Endothelial cell of umbilical vein (primary cell): Measurements from ENCODE around the gene HOXD3. TPM values are rescaled to one million over a fixed set of nuclear protein-coding genes. Genes with fewer than 3 reads are reported as not detected.

ENCODE experiments used
- BruUV-seq: library from RNA; stranded (reverse); fragments of 400-500 nt; replicated peaks from 2 replicates; lab custom pipeline; 2021; lab: Mats Ljungman, UMichigan
- CTCF ChIA-PET: fragments of 300-600, 350-600 bp; sonication (Branson Sonifier 250); formaldehyde crosslinking; loops from one replicate; lab custom pipeline; 2021; ENCODE audit warnings: antibody characterized with exemption, inconsistent platforms; lab: Charles Lee
- POLR2A ChIA-PET: fragments of 300-600, 350-600 bp; sonication (Branson Sonifier 250); formaldehyde crosslinking; loops from one replicate; lab custom pipeline; 2021; ENCODE audit warnings: antibody characterized with exemption, inconsistent platforms; lab: Charles Lee
- DNase-seq: peaks from one replicate; pipeline ENCODE4 v3.0.0-alpha.2; 2011; ENCODE audit warnings: low read depth, low spot score
- FAIRE-seq: peaks from 2 replicates; lab custom pipeline; 2011; peaks lifted over from hg19 to GRCh38; lab: Jason Lieb, UNC
- H2AFZ ChIP-seq: 2 replicates; pipeline ENCODE4 v1.6.0; 2012; ENCODE audit warnings: low read depth, low read length, control low read depth, inconsistent platforms
- H3K27ac ChIP-seq: 2 replicates; pipeline ENCODE4 v1.5.1; 2011; ENCODE audit warnings: low read depth, mild to moderate bottlenecking, control low read depth, low read length, moderate library complexity; ENCODE audit not compliant: insufficient read depth
- H3K27me3 ChIP-seq, 2 experiments: 2 replicates each; pipeline versions ENCODE4 v1.6.0 to v1.6.1; 2011; ENCODE audit warnings: low read length in 2 of 2, mixed read lengths in 1 of 2; ENCODE audit not compliant: control insufficient read depth in 2 of 2, insufficient read depth in 2 of 2
- H3K36me3 ChIP-seq, 2 experiments: 2 replicates in 1 of 2; 3 replicates in 1 of 2; pipeline ENCODE4 v1.5.1; 2011; ENCODE audit warnings: low read length in 2 of 2, mild to moderate bottlenecking in 1 of 2, moderate library complexity in 1 of 2; ENCODE audit not compliant: control insufficient read depth in 2 of 2, insufficient read depth in 2 of 2; ENCODE audit errors: extremely low read depth in 1 of 2
- H3K4me1 ChIP-seq: 3 replicates; pipeline ENCODE4 v1.5.1; 2011; ENCODE audit warnings: mild to moderate bottlenecking, low read length; ENCODE audit not compliant: control insufficient read depth, insufficient read depth; ENCODE audit errors: extremely low read depth
- H3K4me2 ChIP-seq: 2 replicates; pipeline ENCODE4 v1.6.1; 2011; ENCODE audit warnings: low read length, control low read depth, mixed read lengths; ENCODE audit not compliant: insufficient read depth
- H3K4me3 ChIP-seq, 3 experiments: fragments of 200-600 bp in 1 of 3; sonication (generic), shearing (Covaris generic) in 1 of 3; replicated peaks in 1 of 3; 2 replicates each; pipeline ENCODE4 v1.5.1; 2011 to 2016; ENCODE audit warnings: control low read depth in 3 of 3, low read length in 3 of 3, mild to moderate bottlenecking in 2 of 3, inconsistent platforms in 1 of 3, low read depth in 1 of 3, moderate library complexity in 1 of 3; ENCODE audit not compliant: insufficient read depth in 1 of 3
- H3K79me2 ChIP-seq: 2 replicates; pipeline ENCODE4 v1.6.0; 2012; ENCODE audit warnings: low read length, inconsistent platforms; ENCODE audit not compliant: control insufficient read depth, insufficient read depth
- H3K9ac ChIP-seq: replicated peaks from 2 replicates; pipeline ENCODE3; 2011; ENCODE audit warnings: low read length, control low read depth; ENCODE audit not compliant: insufficient read depth; ENCODE audit errors: extremely low read depth
- H3K9me1 ChIP-seq: replicated peaks from 3 replicates; pipeline ENCODE4 v1.6.0; 2011; ENCODE audit warnings: mild to moderate bottlenecking, low read length; ENCODE audit not compliant: control insufficient read depth, insufficient read depth; ENCODE audit errors: extremely low read depth
- H3K9me3 ChIP-seq: replicated peaks from 2 replicates; pipeline ENCODE4 v1.5.1; 2012; ENCODE audit warnings: low read length, inconsistent platforms; ENCODE audit not compliant: control insufficient read depth, insufficient read depth
- H4K20me1 ChIP-seq: replicated peaks from 2 replicates; pipeline ENCODE3; 2011; ENCODE audit warnings: mild to moderate bottlenecking, low read length; ENCODE audit not compliant: control insufficient read depth, insufficient read depth; ENCODE audit errors: extremely low read depth
- EZH2 ChIP-seq: IDR thresholded peaks from 2 replicates; pipeline ENCODE4 v1.6.1; 2012; ENCODE audit warnings: borderline replicate concordance, low read depth, mild to moderate bottlenecking, moderate library complexity, low read length, inconsistent platforms; ENCODE audit not compliant: severe bottlenecking
- FOS ChIP-seq: IDR thresholded peaks from 2 replicates; pipeline ENCODE4 v1.6.1; 2011; ENCODE audit warnings: mild to moderate bottlenecking, low read length, moderate library complexity, borderline replicate concordance; ENCODE audit not compliant: insufficient read depth
- GATA2 ChIP-seq: IDR thresholded peaks from 2 replicates; pipeline ENCODE4 v1.7.0; 2011; ENCODE audit warnings: low read depth, mild to moderate bottlenecking, moderate library complexity, mixed read lengths, low read length; ENCODE audit not compliant: insufficient read length, insufficient read depth
- JUN ChIP-seq: IDR thresholded peaks from 2 replicates; pipeline ENCODE4 v1.6.1; 2011; ENCODE audit warnings: borderline replicate concordance, low read depth; ENCODE audit not compliant: insufficient read length, insufficient read depth
- MYC ChIP-seq: IDR thresholded peaks from one replicate; pipeline ENCODE4 v1.6.1; 2011; ENCODE audit warnings: mild to moderate bottlenecking, low read depth, low read length
- POLR2A ChIP-seq: IDR thresholded peaks from 2 replicates; pipeline ENCODE4 v1.6.1; 2012; ENCODE audit warnings: low read depth, mild to moderate bottlenecking, control low read depth, low read length
- POLR2AphosphoS5 ChIP-seq: IDR thresholded peaks from 2 replicates; pipeline ENCODE4 v1.6.1; 2012; ENCODE audit warnings: low read depth, mild to moderate bottlenecking, control low read depth, low read length, moderate library complexity; ENCODE audit not compliant: insufficient read depth
- dilution Hi-C: fragments of 300-500 bp; cut with MboI; formaldehyde crosslinking; loops from one replicate; pipeline ENCODE4 v1.15.0; 2019; ENCODE audit warnings: low sequenced_read_pairs; ENCODE audit not compliant: extremely low pct_ligation_motif_present
- intact Hi-C: fragments of 100-400 bp; cut with micrococcal nuclease; formaldehyde crosslinking; loops from one replicate; pipeline ENCODE4 v1.10.0; 2022
- polyA plus RNA-seq, 4 experiments: library from polyadenylated mRNA; depleted of rRNA in 3 of 4; stranded (reverse) in 3 of 4; unstranded in 1 of 4; fragments of >200 nt; gene quantifications; 2 replicates each; pipeline versions ENCODE4 v1.2.1 to v1.2.3, GENCODE V29; 2011 to 2012; ENCODE audit warnings: missing spikeins in 1 of 4
- total RNA-seq: library from RNA; stranded (reverse); gene quantifications from 2 replicates; pipeline ENCODE4 v1.2.3, GENCODE V29; 2021
- TF ChIP-seq, protein P1 (sequence below), 2 donors: IDR thresholded peaks; 1 replicate in 1 of 2; 2 replicates in 1 of 2; pipeline ENCODE4 v1.5.1; 2011; ENCODE audit warnings: low read length in 2 of 2, mild to moderate bottlenecking in 2 of 2, moderate library complexity in 2 of 2, control low read depth in 1 of 2, inconsistent platforms in 1 of 2, low read depth in 1 of 2; ENCODE audit not compliant: insufficient read depth in 1 of 2; ENCODE audit errors: extremely low read depth in 1 of 2
- TF ChIP-seq, protein P2 (sequence below): IDR thresholded peaks from 2 replicates; pipeline ENCODE4 v1.6.1; 2011; ENCODE audit not compliant: insufficient read depth, insufficient read length

The HOXD3 gene
- total and polyA plus RNA-seq, 2 donors (not counting 3 experiments of a cell fraction or from before 2014, with no cell fraction given) = 2.9 to 20.9 TPM

DNA sequence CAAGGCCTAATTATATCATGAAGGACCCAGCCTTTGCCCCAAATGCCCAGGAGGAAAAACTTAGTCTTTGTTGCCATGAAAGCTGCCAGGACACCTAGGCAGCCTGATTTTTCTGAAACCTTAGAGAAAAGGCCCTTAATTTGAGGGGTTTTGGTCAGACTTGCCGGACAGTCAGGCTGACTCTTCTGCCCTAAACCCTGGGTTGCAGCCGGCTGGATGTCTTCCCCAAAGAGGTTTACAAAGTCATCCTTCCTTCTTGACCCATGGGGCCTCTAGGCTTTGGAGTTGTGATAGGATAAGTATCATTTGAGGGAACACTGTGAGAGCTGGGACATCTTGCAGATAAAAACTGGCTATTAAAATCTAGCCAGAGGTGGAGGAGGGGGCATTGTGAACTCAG, 28.9 kb downstream of the HOXD3 start:
- Histone ChIP-seq H2AFZ (no peak overlapping the region), H3K36me3 (no peaks in the 10 kb centered on the region), H3K4me1 (peaks cover 20% of the 10 kb centered on the region), H3K27ac (no peak overlapping the region), H4K20me1 (no peaks in the 10 kb centered on the region), H3K4me2 (no peak overlapping the region), H3K4me3 (no peak overlapping the region), H3K9ac (no peak overlapping the region), H3K9me3 (no peaks in the 10 kb centered on the region), H3K9me1 (no peaks in the 10 kb centered on the region), H3K27me3 (no peaks in the 10 kb centered on the region), H3K79me2 (peaks cover 4% of the 10 kb centered on the region)
- TF ChIP-seq JUN = no peak
- TF ChIP-seq GATA2 = no peak
- TF ChIP-seq, protein P1, sequence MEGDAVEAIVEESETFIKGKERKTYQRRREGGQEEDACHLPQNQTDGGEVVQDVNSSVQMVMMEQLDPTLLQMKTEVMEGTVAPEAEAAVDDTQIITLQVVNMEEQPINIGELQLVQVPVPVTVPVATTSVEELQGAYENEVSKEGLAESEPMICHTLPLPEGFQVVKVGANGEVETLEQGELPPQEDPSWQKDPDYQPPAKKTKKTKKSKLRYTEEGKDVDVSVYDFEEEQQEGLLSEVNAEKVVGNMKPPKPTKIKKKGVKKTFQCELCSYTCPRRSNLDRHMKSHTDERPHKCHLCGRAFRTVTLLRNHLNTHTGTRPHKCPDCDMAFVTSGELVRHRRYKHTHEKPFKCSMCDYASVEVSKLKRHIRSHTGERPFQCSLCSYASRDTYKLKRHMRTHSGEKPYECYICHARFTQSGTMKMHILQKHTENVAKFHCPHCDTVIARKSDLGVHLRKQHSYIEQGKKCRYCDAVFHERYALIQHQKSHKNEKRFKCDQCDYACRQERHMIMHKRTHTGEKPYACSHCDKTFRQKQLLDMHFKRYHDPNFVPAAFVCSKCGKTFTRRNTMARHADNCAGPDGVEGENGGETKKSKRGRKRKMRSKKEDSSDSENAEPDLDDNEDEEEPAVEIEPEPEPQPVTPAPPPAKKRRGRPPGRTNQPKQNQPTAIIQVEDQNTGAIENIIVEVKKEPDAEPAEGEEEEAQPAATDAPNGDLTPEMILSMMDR (IDR thresholded peaks at IDR 0.05; ENCODE audit: extremely low read depth in 1 of 2, insufficient read depth in 1 of 2, low read depth in 1 of 2, low read length in 2 of 2) = no peak
- TF ChIP-seq EZH2 = no peak
- TF ChIP-seq POLR2AphosphoS5 = no peak
- TF ChIP-seq, protein P2, sequence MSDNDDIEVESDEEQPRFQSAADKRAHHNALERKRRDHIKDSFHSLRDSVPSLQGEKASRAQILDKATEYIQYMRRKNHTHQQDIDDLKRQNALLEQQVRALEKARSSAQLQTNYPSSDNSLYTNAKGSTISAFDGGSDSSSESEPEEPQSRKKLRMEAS = no peak
- TF ChIP-seq MYC = no peak
- TF ChIP-seq POLR2A = no peak
- TF ChIP-seq FOS = no peak
- ChIA-PET CTCF (interaction anchor here (1.2 to 6.6 kb wide), 2 partner anchors 11 to 269 kb away, joined by 3 to 59 read pairs; no protein-coding TSS in a partner anchor), POLR2A (no interaction called here)
- FAIRE-seq (no peak), DNase-seq (no peak)
- intact Hi-C loops (loop anchor here (5.0 kb wide), 2 partner anchors 96 to 466 kb away; no protein-coding TSS in a partner anchor), dilution Hi-C loops (no loop called here)
- BruUV-seq = no TSS peak
